Activated B cell treated with CpG ODN at 0.5 μM for 24 hours (primary cell): Measurements from ENCODE around the gene PTTG2. TPM values are rescaled to one million over a fixed set of nuclear protein-coding genes. Genes with fewer than 3 reads are reported as not detected.
A peak's percentile ranks its signal among the peaks of the same experiment; 100 is the strongest.

Experiments used
- ATAC-seq: fragments of 200-7000 bp; cut with Tn5 transposase; one replicate; pipeline ENCODE4 v1.10.0; 2021; ENCODE audit warnings: low read depth, mild to moderate bottlenecking, moderate library complexity
- CTCF ChIA-PET: fragments of 350-600 bp; sonication (Branson Sonifier 250); formaldehyde crosslinking; loops from one replicate; lab custom pipeline; 2021; ENCODE audit warnings: antibody characterized with exemption; lab: Charles Lee
- POLR2A ChIA-PET: fragments of 350-600 bp; sonication (Branson Sonifier 250); formaldehyde crosslinking; loops from one replicate; lab custom pipeline; 2021; ENCODE audit warnings: antibody characterized with exemption; lab: Charles Lee
- DNase-seq: peaks from one replicate; pipeline ENCODE4 v3.0.0; 2022
- H3K27ac Mint-ChIP-seq: one replicate; pipeline ENCODE4 v1.8.0; 2020; ENCODE audit warnings: mixed read lengths
- H3K27me3 Mint-ChIP-seq: one replicate; pipeline ENCODE4 v1.8.0; 2021; ENCODE audit warnings: mixed read lengths
- H3K36me3 Mint-ChIP-seq: one replicate; pipeline ENCODE4 v1.8.0; 2021; ENCODE audit warnings: low read depth, mixed read lengths
- H3K4me1 Mint-ChIP-seq: one replicate; pipeline ENCODE4 v1.8.0; 2021; ENCODE audit warnings: mixed read lengths
- H3K4me3 Mint-ChIP-seq: one replicate; pipeline ENCODE4 v1.8.0; 2020; ENCODE audit warnings: mild to moderate bottlenecking, mixed read lengths
- H3K9me3 Mint-ChIP-seq: one replicate; pipeline ENCODE4 v1.8.0; 2020; ENCODE audit warnings: mixed read lengths
- intact Hi-C: fragments of 100-400 bp; cut with micrococcal nuclease; formaldehyde crosslinking; loops from one replicate; pipeline ENCODE4 v1.15.1; 2024
- total RNA-seq: library from RNA; stranded (reverse); gene quantifications from 2 replicates; pipeline ENCODE4 v1.2.3, GENCODE V29; 2022
- TF ChIP-seq, protein P1 (sequence below): fragments of 200-600 bp; IDR thresholded peaks from one replicate; pipeline ENCODE4 v1.8.0; 2022; ENCODE audit warnings: antibody characterized with exemption, mild to moderate bottlenecking

The PTTG2 gene
- total RNA-seq, 1 donor from 2014 or later = 2.2 TPM

DNA sequence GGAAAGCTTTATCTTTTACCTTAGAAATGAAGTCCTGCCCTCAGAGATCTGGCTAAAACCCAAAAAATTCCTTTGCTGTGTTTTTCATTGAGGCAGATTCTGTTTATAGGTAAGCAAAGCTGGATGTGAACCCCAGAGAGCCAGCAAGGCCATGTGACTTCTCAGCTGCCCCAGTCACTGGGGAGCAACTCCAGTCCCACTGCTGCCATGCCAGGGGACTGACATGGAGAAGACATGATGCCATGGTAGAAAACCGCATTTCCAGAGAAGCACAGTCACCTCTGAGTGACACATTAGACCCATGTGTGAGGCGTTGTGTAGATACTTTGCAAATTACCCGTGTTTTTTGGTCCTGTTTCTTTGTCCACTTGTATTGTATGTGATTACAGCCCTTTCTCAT lies 45.4 kb downstream of the PTTG2 start:
- Mint-ChIP-seq H3K4me1 (peaks cover 65% of the 10 kb centered on the region), H3K36me3 (peaks cover 4% of the 10 kb centered on the region), H3K9me3 (no peaks in the 10 kb centered on the region), H3K4me3 (no peak overlapping the region), H3K27me3 (no peaks in the 10 kb centered on the region), H3K27ac (no peak overlapping the region)
- no peak for ATAC-seq
- no peak for DNase-seq
- CTCF ChIA-PET = interaction anchor here (0.6 kb wide), 1 partner anchor 9 kb away, joined by 3 read pairs; no protein-coding TSS in a partner anchor
- TF ChIP-seq, protein P1, sequence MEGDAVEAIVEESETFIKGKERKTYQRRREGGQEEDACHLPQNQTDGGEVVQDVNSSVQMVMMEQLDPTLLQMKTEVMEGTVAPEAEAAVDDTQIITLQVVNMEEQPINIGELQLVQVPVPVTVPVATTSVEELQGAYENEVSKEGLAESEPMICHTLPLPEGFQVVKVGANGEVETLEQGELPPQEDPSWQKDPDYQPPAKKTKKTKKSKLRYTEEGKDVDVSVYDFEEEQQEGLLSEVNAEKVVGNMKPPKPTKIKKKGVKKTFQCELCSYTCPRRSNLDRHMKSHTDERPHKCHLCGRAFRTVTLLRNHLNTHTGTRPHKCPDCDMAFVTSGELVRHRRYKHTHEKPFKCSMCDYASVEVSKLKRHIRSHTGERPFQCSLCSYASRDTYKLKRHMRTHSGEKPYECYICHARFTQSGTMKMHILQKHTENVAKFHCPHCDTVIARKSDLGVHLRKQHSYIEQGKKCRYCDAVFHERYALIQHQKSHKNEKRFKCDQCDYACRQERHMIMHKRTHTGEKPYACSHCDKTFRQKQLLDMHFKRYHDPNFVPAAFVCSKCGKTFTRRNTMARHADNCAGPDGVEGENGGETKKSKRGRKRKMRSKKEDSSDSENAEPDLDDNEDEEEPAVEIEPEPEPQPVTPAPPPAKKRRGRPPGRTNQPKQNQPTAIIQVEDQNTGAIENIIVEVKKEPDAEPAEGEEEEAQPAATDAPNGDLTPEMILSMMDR = no peak
- POLR2A ChIA-PET = interaction anchor here (0.6 kb wide), 1 partner anchor 1880 kb away, joined by 5 read pairs; no protein-coding TSS in a partner anchor
- intact Hi-C loops = no loop called here

DNA sequence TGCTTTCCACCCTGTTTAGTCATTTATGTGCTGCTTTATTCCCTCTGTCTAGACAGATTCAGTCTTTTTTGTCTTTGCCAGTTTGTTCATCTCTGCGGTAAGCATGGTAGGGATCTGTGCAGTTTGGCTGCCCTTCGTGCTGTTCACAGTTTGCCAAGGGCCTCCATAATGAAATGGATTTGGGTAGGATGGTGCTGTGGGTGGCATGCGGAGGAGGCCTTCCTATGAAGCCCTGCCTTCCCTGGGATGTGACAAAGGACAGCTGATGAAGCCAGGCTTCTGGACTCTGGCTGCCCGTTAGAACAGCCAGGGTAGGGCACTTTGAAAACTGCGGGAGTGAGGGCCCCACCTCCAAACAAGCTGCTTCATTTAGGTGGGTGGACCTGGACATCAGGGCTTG lies 47.4 kb downstream of the PTTG2 start:
- Mint-ChIP-seq H3K4me1 (peaks cover 62% of the 10 kb centered on the region), H3K27me3 (no peaks in the 10 kb centered on the region), H3K9me3 (no peaks in the 10 kb centered on the region), H3K4me3 (no peak overlapping the region), H3K36me3 (peaks cover 4% of the 10 kb centered on the region), H3K27ac (no peak overlapping the region)
- no peak for DNase-seq
- TF ChIP-seq, protein P1 = no peak
- ChIA-PET POLR2A (interaction anchor here (0.5 to 1.1 kb wide), 3 partner anchors 19 to 690 kb away, joined by 3 to 6 read pairs (median 3); no protein-coding TSS in a partner anchor), CTCF (interaction anchor here (1.0 kb wide), 1 partner anchor 28 kb away, joined by 3 read pairs; no protein-coding TSS in a partner anchor)
- ATAC-seq = no peak
- intact Hi-C loops = no loop called here

DNA sequence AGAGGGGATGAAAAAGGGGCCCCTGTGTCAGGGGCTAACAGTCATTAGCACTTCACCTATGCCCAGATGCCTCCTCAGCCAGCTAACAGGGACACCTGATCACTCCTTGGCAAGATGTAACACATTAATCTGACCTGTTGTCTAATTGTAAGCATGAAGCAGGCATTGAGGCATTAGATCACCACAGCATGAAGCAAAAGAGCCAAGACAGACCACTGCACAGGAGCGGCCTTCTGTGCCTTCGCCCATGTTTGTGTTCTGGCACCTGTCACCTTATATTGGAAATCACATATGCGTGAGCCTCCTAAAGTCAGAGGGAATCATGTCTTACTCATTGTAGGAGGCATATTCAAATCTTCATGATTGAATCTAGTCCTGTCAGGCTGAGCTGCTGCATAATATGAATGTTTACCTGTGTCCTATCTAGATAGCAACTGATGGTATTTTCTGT lies 48.4 kb downstream of the PTTG2 start:
- POLR2A ChIA-PET = interaction anchor here (0.6 to 1.1 kb wide), 2 partner anchors 20 to 689 kb away, joined by 3 to 6 read pairs; no protein-coding TSS in a partner anchor
- CTCF ChIA-PET = no interaction called here
- Mint-ChIP-seq H3K4me3 (no peak overlapping the region), H3K9me3 (no peaks in the 10 kb centered on the region), H3K4me1 (peaks cover 55% of the 10 kb centered on the region), H3K36me3 (peaks cover 4% of the 10 kb centered on the region), H3K27ac (no peak overlapping the region), H3K27me3 (no peaks in the 10 kb centered on the region)
- ATAC-seq = no peak
- DNase-seq = no peak
- intact Hi-C loops = no loop called here
- TF ChIP-seq, protein P1 = no peak

DNA sequence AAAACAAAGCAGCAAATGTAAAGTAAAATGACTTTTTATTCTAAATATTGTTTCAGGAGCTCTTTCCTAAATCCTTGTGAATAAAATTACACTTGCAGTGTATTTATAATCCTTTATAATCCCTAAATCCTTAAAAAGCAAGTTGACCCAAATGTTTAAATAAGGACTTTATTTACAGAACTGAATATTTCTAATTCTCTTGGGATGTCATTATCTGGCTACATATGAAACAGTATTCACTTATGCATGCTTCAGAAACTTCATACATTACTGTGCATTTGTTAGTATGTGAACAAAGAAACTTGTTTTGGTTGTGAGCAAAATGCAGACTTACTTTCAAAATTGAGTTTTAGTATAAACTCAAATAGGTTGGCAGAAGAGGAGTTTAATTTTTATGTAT lies 49.2 kb downstream of the PTTG2 start:
- Mint-ChIP-seq H3K4me1 (peaks cover 49% of the 10 kb centered on the region), H3K36me3 (peaks cover 10% of the 10 kb centered on the region), H3K9me3 (no peaks in the 10 kb centered on the region), H3K27me3 (no peaks in the 10 kb centered on the region), H3K4me3 (no peak overlapping the region), H3K27ac (no peak overlapping the region)
- TF ChIP-seq, protein P1 = no peak
- ATAC-seq = no peak
- intact Hi-C loops = no loop called here
- DNase-seq = no peak
- ChIA-PET CTCF (no interaction called here), POLR2A (no interaction called here)

DNA sequence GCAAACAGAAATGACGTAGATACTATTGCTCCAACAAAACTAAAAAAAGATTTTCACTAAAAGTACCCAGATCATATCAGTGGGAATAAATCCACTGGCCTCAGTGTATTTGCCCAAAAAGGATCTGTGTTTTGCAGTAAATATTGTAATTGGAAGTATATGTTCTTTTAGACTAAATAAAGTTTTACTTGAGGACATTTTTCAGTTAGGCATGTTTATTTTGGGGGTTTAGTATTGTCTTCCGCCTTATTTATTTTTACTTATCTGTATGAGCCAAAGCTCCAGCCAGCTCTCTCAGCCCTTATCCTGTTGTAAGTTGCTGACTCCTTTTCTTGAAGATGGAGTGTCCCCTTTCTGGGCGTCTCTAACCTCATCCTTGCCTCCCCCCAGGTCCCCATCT lies 49.8 kb downstream of the PTTG2 start:
- CTCF ChIA-PET = no interaction called here
- ATAC-seq = no peak
- H3K27ac Mint-ChIP-seq = peak overlapping the region; percentile 24

More for the DNA sequence above, 49.8 kb downstream of the PTTG2 start:
- Mint-ChIP-seq H3K36me3 (peaks cover 14% of the 10 kb centered on the region), H3K4me1 (peaks cover 45% of the 10 kb centered on the region), H3K9me3 (no peaks in the 10 kb centered on the region), H3K4me3 (no peak overlapping the region), H3K27me3 (no peaks in the 10 kb centered on the region)
- intact Hi-C loops = loop anchor here (2.0 kb wide), 1 partner anchor 13 kb away; no protein-coding TSS in a partner anchor
- TF ChIP-seq, protein P1 = no peak
- no peak for DNase-seq
- POLR2A ChIA-PET = no interaction called here

Other genes with a start within 250 kb of the PTTG2 start
- gene PGM2, start 133.7 kb upstream of the PTTG2 start, total RNA-seq = 26.4 and 29.6 TPM in 2 replicates
- 84.8 and 86.7 TPM in 2 replicates for gene TBC1D1, start 69.3 kb upstream of the PTTG2 start, total RNA-seq